Endothelial cell of umbilical vein (primary cell): ENCODE measurements around the gene NXN. TPM values are rescaled to one million over a fixed set of nuclear protein-coding genes. Genes with fewer than 3 reads are reported as not detected.

Source experiments
- BruUV-seq: library from RNA; stranded (reverse); fragments of 400-500 nt; replicated peaks from 2 replicates; lab custom pipeline; 2021; lab: Mats Ljungman, UMichigan
- CTCF ChIA-PET: fragments of 300-600, 350-600 bp; sonication (Branson Sonifier 250); formaldehyde crosslinking; loops from one replicate; lab custom pipeline; 2021; ENCODE audit warnings: antibody characterized with exemption, inconsistent platforms; lab: Charles Lee
- POLR2A ChIA-PET: fragments of 300-600, 350-600 bp; sonication (Branson Sonifier 250); formaldehyde crosslinking; loops from one replicate; lab custom pipeline; 2021; ENCODE audit warnings: antibody characterized with exemption, inconsistent platforms; lab: Charles Lee
- DNase-seq: peaks from one replicate; pipeline ENCODE4 v3.0.0-alpha.2; 2011; ENCODE audit warnings: low read depth, low spot score
- FAIRE-seq: peaks from 2 replicates; lab custom pipeline; 2011; peaks lifted over from hg19 to GRCh38; lab: Jason Lieb, UNC
- H2AFZ ChIP-seq: 2 replicates; pipeline ENCODE4 v1.6.0; 2012; ENCODE audit warnings: low read depth, low read length, control low read depth, inconsistent platforms
- H3K27ac ChIP-seq: 2 replicates; pipeline ENCODE4 v1.5.1; 2011; ENCODE audit warnings: low read depth, mild to moderate bottlenecking, control low read depth, low read length, moderate library complexity; ENCODE audit not compliant: insufficient read depth
- H3K27me3 ChIP-seq, 2 experiments: 2 replicates each; pipeline versions ENCODE4 v1.6.0 to v1.6.1; 2011; ENCODE audit warnings: low read length in 2 of 2, mixed read lengths in 1 of 2; ENCODE audit not compliant: control insufficient read depth in 2 of 2, insufficient read depth in 2 of 2
- H3K36me3 ChIP-seq, 2 experiments: 2 replicates in 1 of 2; 3 replicates in 1 of 2; pipeline ENCODE4 v1.5.1; 2011; ENCODE audit warnings: low read length in 2 of 2, mild to moderate bottlenecking in 1 of 2, moderate library complexity in 1 of 2; ENCODE audit not compliant: control insufficient read depth in 2 of 2, insufficient read depth in 2 of 2; ENCODE audit errors: extremely low read depth in 1 of 2
- H3K4me1 ChIP-seq: 3 replicates; pipeline ENCODE4 v1.5.1; 2011; ENCODE audit warnings: mild to moderate bottlenecking, low read length; ENCODE audit not compliant: control insufficient read depth, insufficient read depth; ENCODE audit errors: extremely low read depth
- H3K4me2 ChIP-seq: 2 replicates; pipeline ENCODE4 v1.6.1; 2011; ENCODE audit warnings: low read length, control low read depth, mixed read lengths; ENCODE audit not compliant: insufficient read depth
- H3K4me3 ChIP-seq, 3 experiments: fragments of 200-600 bp in 1 of 3; sonication (generic), shearing (Covaris generic) in 1 of 3; replicated peaks in 1 of 3; 2 replicates each; pipeline ENCODE4 v1.5.1; 2011 to 2016; ENCODE audit warnings: control low read depth in 3 of 3, low read length in 3 of 3, mild to moderate bottlenecking in 2 of 3, inconsistent platforms in 1 of 3, low read depth in 1 of 3, moderate library complexity in 1 of 3; ENCODE audit not compliant: insufficient read depth in 1 of 3
- H3K79me2 ChIP-seq: 2 replicates; pipeline ENCODE4 v1.6.0; 2012; ENCODE audit warnings: low read length, inconsistent platforms; ENCODE audit not compliant: control insufficient read depth, insufficient read depth
- H3K9ac ChIP-seq: replicated peaks from 2 replicates; pipeline ENCODE3; 2011; ENCODE audit warnings: low read length, control low read depth; ENCODE audit not compliant: insufficient read depth; ENCODE audit errors: extremely low read depth
- H3K9me1 ChIP-seq: replicated peaks from 3 replicates; pipeline ENCODE4 v1.6.0; 2011; ENCODE audit warnings: mild to moderate bottlenecking, low read length; ENCODE audit not compliant: control insufficient read depth, insufficient read depth; ENCODE audit errors: extremely low read depth
- H3K9me3 ChIP-seq: replicated peaks from 2 replicates; pipeline ENCODE4 v1.5.1; 2012; ENCODE audit warnings: low read length, inconsistent platforms; ENCODE audit not compliant: control insufficient read depth, insufficient read depth
- H4K20me1 ChIP-seq: replicated peaks from 2 replicates; pipeline ENCODE3; 2011; ENCODE audit warnings: mild to moderate bottlenecking, low read length; ENCODE audit not compliant: control insufficient read depth, insufficient read depth; ENCODE audit errors: extremely low read depth
- EZH2 ChIP-seq: IDR thresholded peaks from 2 replicates; pipeline ENCODE4 v1.6.1; 2012; ENCODE audit warnings: borderline replicate concordance, low read depth, mild to moderate bottlenecking, moderate library complexity, low read length, inconsistent platforms; ENCODE audit not compliant: severe bottlenecking
- FOS ChIP-seq: IDR thresholded peaks from 2 replicates; pipeline ENCODE4 v1.6.1; 2011; ENCODE audit warnings: mild to moderate bottlenecking, low read length, moderate library complexity, borderline replicate concordance; ENCODE audit not compliant: insufficient read depth
- GATA2 ChIP-seq: IDR thresholded peaks from 2 replicates; pipeline ENCODE4 v1.7.0; 2011; ENCODE audit warnings: low read depth, mild to moderate bottlenecking, moderate library complexity, mixed read lengths, low read length; ENCODE audit not compliant: insufficient read length, insufficient read depth
- JUN ChIP-seq: IDR thresholded peaks from 2 replicates; pipeline ENCODE4 v1.6.1; 2011; ENCODE audit warnings: borderline replicate concordance, low read depth; ENCODE audit not compliant: insufficient read length, insufficient read depth
- MYC ChIP-seq: IDR thresholded peaks from one replicate; pipeline ENCODE4 v1.6.1; 2011; ENCODE audit warnings: mild to moderate bottlenecking, low read depth, low read length
- POLR2A ChIP-seq: IDR thresholded peaks from 2 replicates; pipeline ENCODE4 v1.6.1; 2012; ENCODE audit warnings: low read depth, mild to moderate bottlenecking, control low read depth, low read length
- POLR2AphosphoS5 ChIP-seq: IDR thresholded peaks from 2 replicates; pipeline ENCODE4 v1.6.1; 2012; ENCODE audit warnings: low read depth, mild to moderate bottlenecking, control low read depth, low read length, moderate library complexity; ENCODE audit not compliant: insufficient read depth
- dilution Hi-C: fragments of 300-500 bp; cut with MboI; formaldehyde crosslinking; loops from one replicate; pipeline ENCODE4 v1.15.0; 2019; ENCODE audit warnings: low sequenced_read_pairs; ENCODE audit not compliant: extremely low pct_ligation_motif_present
- intact Hi-C: fragments of 100-400 bp; cut with micrococcal nuclease; formaldehyde crosslinking; loops from one replicate; pipeline ENCODE4 v1.10.0; 2022
- polyA plus RNA-seq, 4 experiments: library from polyadenylated mRNA; depleted of rRNA in 3 of 4; stranded (reverse) in 3 of 4; unstranded in 1 of 4; fragments of >200 nt; gene quantifications; 2 replicates each; pipeline versions ENCODE4 v1.2.1 to v1.2.3, GENCODE V29; 2011 to 2012; ENCODE audit warnings: missing spikeins in 1 of 4
- total RNA-seq: library from RNA; stranded (reverse); gene quantifications from 2 replicates; pipeline ENCODE4 v1.2.3, GENCODE V29; 2021
- TF ChIP-seq, protein P1 (sequence below), 2 donors: IDR thresholded peaks; 1 replicate in 1 of 2; 2 replicates in 1 of 2; pipeline ENCODE4 v1.5.1; 2011; ENCODE audit warnings: low read length in 2 of 2, mild to moderate bottlenecking in 2 of 2, moderate library complexity in 2 of 2, control low read depth in 1 of 2, inconsistent platforms in 1 of 2, low read depth in 1 of 2; ENCODE audit not compliant: insufficient read depth in 1 of 2; ENCODE audit errors: extremely low read depth in 1 of 2
- TF ChIP-seq, protein P2 (sequence below): IDR thresholded peaks from 2 replicates; pipeline ENCODE4 v1.6.1; 2011; ENCODE audit not compliant: insufficient read depth, insufficient read length

NXN gene
- total and polyA plus RNA-seq, 2 donors (not counting 3 experiments of a cell fraction or from before 2014, with no cell fraction given) = 69.5 to 77.3 TPM

DNA sequence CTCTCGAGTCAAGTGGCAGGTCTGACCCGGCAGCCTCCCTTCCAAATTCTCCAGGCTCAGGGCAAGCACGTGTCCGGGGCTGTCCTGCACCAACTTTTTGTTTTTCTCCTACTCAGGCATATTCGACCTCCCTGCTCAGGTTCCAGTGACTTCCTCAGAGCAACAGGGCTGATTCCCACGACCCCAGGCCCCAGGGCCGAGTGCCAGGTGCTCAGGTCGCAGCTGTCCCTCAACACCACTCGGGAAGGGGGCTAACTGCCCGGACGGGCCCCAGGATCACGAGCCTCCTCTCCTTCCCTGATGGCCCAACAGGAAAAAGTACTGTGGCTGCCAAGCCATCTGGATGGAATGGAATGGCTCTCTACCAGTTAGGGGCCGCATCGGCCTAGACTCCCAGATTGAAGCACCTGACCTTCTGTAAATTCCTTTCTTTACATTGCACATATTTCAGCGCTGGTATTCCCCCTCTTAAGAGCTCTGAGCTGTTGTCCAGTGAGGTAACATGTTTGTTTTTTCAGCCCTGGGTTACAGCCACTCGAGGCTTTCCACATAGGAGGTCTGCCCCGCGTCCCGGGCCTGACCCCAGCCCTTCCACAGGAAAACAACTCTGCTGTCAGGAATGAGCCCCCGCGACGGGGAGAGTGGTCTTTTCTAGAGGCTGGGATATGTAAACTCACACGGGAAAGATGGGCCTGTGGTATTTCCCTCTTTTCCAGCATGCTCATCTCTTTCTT is 25.0 kb downstream of the NXN start:
- ChIA-PET POLR2A (interaction anchor here (0.7 kb wide), 1 partner anchor 54 kb away, joined by 6 read pairs; no protein-coding TSS in a partner anchor), CTCF (interaction anchor here (0.9 to 1.0 kb wide), 2 partner anchors 25 to 27 kb away, joined by 3 to 4 read pairs; partner anchors contain the start of gene NXN)
- TF ChIP-seq EZH2 (no peak), GATA2 (no peak), FOS (no peak), POLR2AphosphoS5 (no peak), MYC (no peak), JUN (no peak), POLR2A (no peak)
- TF ChIP-seq, protein P1, sequence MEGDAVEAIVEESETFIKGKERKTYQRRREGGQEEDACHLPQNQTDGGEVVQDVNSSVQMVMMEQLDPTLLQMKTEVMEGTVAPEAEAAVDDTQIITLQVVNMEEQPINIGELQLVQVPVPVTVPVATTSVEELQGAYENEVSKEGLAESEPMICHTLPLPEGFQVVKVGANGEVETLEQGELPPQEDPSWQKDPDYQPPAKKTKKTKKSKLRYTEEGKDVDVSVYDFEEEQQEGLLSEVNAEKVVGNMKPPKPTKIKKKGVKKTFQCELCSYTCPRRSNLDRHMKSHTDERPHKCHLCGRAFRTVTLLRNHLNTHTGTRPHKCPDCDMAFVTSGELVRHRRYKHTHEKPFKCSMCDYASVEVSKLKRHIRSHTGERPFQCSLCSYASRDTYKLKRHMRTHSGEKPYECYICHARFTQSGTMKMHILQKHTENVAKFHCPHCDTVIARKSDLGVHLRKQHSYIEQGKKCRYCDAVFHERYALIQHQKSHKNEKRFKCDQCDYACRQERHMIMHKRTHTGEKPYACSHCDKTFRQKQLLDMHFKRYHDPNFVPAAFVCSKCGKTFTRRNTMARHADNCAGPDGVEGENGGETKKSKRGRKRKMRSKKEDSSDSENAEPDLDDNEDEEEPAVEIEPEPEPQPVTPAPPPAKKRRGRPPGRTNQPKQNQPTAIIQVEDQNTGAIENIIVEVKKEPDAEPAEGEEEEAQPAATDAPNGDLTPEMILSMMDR (IDR thresholded peaks at IDR 0.05; ENCODE audit: extremely low read depth in 1 of 2, insufficient read depth in 1 of 2, low read depth in 1 of 2, low read length in 2 of 2) = no peak
- TF ChIP-seq, protein P2, sequence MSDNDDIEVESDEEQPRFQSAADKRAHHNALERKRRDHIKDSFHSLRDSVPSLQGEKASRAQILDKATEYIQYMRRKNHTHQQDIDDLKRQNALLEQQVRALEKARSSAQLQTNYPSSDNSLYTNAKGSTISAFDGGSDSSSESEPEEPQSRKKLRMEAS = no peak
- H3K36me3 ChIP-seq = peaks cover 0 to 3% of the 10 kb centered on the region in 2 experiments
- no peak overlapping the region for H3K4me2 ChIP-seq
- H3K4me3 ChIP-seq = no peak overlapping the region
- no peak overlapping the region for H3K9ac ChIP-seq
- FAIRE-seq (peak; percentile 71), DNase-seq (peak; percentile 97)
- H4K20me1 ChIP-seq = no peaks in the 10 kb centered on the region
- dilution Hi-C loops = no loop called here
- peaks cover 5% of the 10 kb centered on the region for H3K4me1 ChIP-seq
- no peak overlapping the region for H2AFZ ChIP-seq
- H3K27ac ChIP-seq = peak overlapping the region; percentile 59
- BruUV-seq = no TSS peak
- intact Hi-C loops = loop anchor here (5.0 kb wide), 1 partner anchor 37 kb away; no protein-coding TSS in a partner anchor
- H3K9me3 ChIP-seq = no peaks in the 10 kb centered on the region
- no peaks in the 10 kb centered on the region for H3K9me1 ChIP-seq
- H3K79me2 ChIP-seq = peaks cover 5% of the 10 kb centered on the region
- no peaks in the 10 kb centered on the region for H3K27me3 ChIP-seq
